ENCODE data around the gene ISM1. TPM values are rescaled to one million over a fixed set of nuclear protein-coding genes. Genes with fewer than 3 reads are reported as not detected.

Gene ISM1
- total RNA-seq, 1 experiment from 2014 or later, result 0.20 TPM

DNA sequence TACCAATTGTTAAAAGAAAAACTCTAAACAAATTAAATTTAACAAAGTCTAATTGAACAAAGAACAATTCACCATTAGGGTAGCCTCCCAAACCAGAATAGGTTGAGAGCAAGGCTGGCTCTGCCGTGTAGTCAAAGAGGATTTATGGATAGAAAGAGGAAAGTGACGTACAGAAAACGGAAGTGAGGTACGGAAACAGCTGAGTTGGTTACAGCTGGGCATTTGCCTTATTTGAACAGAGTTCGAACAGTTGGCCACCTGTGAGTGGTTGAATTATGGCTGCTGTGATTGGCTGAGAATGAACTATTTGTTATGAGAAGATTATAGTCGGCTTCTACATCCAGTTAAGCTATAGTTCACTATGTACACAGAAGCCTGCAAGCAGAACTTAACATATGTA lies 18.5 kb upstream of the ISM1 start:
- H4K8ac ChIP-seq (replicated peaks; ENCODE audit: insufficient read length, low read depth, low read length), result no peak overlapping the region
- H3K4ac ChIP-seq (ENCODE audit: low read depth, low read length), result no peak overlapping the region
- H3K27ac ChIP-seq (ENCODE audit: insufficient read length, low read depth, low read length), result no peak overlapping the region
- no peaks in the 10 kb centered on the region for H3K27me3 ChIP-seq (ENCODE audit: insufficient read depth, low read length)
- no CpG with 5 or more reads among the region's 6 CpGs for WGBS (ENCODE audit: extremely low coverage, insufficient read length, low lambda C conversion rate)
- H3K23me2 ChIP-seq (ENCODE audit: insufficient read length, low read depth, low read length, poor library complexity, severe bottlenecking), result no peaks in the 10 kb centered on the region
- H2AK5ac ChIP-seq (ENCODE audit: insufficient read length, low read length), result no peak overlapping the region
- H3K56ac ChIP-seq (ENCODE audit: insufficient read length, low read depth, low read length), result no peak overlapping the region
- Mint-ChIP-seq H3K4me1 (peaks cover 20 to 25% of the 10 kb centered on the region in 2 experiments), H3K9me3 (no peaks in the 10 kb centered on the region), H3K36me3 (ENCODE audit: insufficient read depth in 1 of 3, low read depth in 3 of 3) (no peaks in the 10 kb centered on the region), H3K27ac (no peak overlapping the region), H3K27me3 (ENCODE audit: low read depth) (peaks cover 3% of the 10 kb centered on the region), H3K4me3 (no peak overlapping the region)
- H3K4me1 ChIP-seq (ENCODE audit: insufficient read depth, low read length), result peaks cover 10% of the 10 kb centered on the region
- H3K23ac ChIP-seq (ENCODE audit: insufficient read length, low read depth, low read length), result no peak overlapping the region
- no peak overlapping the region for H4K91ac ChIP-seq (ENCODE audit: insufficient read length, low read depth, low read length)
- H3K14ac ChIP-seq (ENCODE audit: insufficient read depth, low read length), result no peak overlapping the region
- no peak overlapping the region for H3K18ac ChIP-seq (ENCODE audit: insufficient read length, low read depth, low read length)
- no peak overlapping the region for H2BK20ac ChIP-seq (ENCODE audit: low read depth, low read length, poor library complexity, severe bottlenecking)
- H3K79me2 ChIP-seq (ENCODE audit: insufficient read depth, low read length), result no peaks in the 10 kb centered on the region
- no peaks in the 10 kb centered on the region for H3K9me3 ChIP-seq (ENCODE audit: control insufficient read depth, low read depth, low read length)
- DNase-seq, result no peak
- H4K5ac ChIP-seq (ENCODE audit: insufficient read length, low read depth, low read length), result no peak overlapping the region
- TF ChIP-seq, protein P1, sequence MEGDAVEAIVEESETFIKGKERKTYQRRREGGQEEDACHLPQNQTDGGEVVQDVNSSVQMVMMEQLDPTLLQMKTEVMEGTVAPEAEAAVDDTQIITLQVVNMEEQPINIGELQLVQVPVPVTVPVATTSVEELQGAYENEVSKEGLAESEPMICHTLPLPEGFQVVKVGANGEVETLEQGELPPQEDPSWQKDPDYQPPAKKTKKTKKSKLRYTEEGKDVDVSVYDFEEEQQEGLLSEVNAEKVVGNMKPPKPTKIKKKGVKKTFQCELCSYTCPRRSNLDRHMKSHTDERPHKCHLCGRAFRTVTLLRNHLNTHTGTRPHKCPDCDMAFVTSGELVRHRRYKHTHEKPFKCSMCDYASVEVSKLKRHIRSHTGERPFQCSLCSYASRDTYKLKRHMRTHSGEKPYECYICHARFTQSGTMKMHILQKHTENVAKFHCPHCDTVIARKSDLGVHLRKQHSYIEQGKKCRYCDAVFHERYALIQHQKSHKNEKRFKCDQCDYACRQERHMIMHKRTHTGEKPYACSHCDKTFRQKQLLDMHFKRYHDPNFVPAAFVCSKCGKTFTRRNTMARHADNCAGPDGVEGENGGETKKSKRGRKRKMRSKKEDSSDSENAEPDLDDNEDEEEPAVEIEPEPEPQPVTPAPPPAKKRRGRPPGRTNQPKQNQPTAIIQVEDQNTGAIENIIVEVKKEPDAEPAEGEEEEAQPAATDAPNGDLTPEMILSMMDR (conservative IDR thresholded peaks at IDR 0.05), result no peak
- no peak overlapping the region for H3K4me2 ChIP-seq (ENCODE audit: insufficient read depth, insufficient read length, low read length)
- no peak overlapping the region for H2AFZ ChIP-seq (ENCODE audit: low read length)
- H4K20me1 ChIP-seq (ENCODE audit: control insufficient read depth, insufficient read depth, insufficient read length), result no peaks in the 10 kb centered on the region
- no peak overlapping the region for H2BK15ac ChIP-seq (ENCODE audit: low read depth, low read length)
- no peak overlapping the region for H2BK5ac ChIP-seq (ENCODE audit: insufficient read length, low read length)
- H2BK12ac ChIP-seq (ENCODE audit: insufficient read length, low read depth, low read length), result no peak overlapping the region
- H2BK120ac ChIP-seq (ENCODE audit: low read depth, low read length, poor library complexity, severe bottlenecking), result no peak overlapping the region
- no peaks in the 10 kb centered on the region for H3K79me1 ChIP-seq (ENCODE audit: insufficient read depth, low read depth, low read length, poor library complexity, severe bottlenecking)
- H3T11ph ChIP-seq (ENCODE audit: low read length), result no peak overlapping the region
- H3K9ac ChIP-seq (ENCODE audit: extremely low read depth, insufficient read length, low read length), result no peak overlapping the region

Data from H9 (cell line).